Activated CD4-positive, CD25-positive, alpha-beta regulatory T cell treated with anti-CD3 and anti-CD28 coated beads, Interleukin-2, amount 50 U/mL, for 16 hours (primary cell): ENCODE measurements around the gene PIP5K1B.
"Not testable (repeated sequence)": the region's sequence is repeated elsewhere in the genome, so short reads cannot be mapped to it uniquely, and the experiment has no call there.

Source experiments
- DNase-seq: peaks from one replicate; pipeline ENCODE4 v3.0.0-alpha.2; 2020; ENCODE audit warnings: low read depth, low spot score

Gene PIP5K1B

DNA sequence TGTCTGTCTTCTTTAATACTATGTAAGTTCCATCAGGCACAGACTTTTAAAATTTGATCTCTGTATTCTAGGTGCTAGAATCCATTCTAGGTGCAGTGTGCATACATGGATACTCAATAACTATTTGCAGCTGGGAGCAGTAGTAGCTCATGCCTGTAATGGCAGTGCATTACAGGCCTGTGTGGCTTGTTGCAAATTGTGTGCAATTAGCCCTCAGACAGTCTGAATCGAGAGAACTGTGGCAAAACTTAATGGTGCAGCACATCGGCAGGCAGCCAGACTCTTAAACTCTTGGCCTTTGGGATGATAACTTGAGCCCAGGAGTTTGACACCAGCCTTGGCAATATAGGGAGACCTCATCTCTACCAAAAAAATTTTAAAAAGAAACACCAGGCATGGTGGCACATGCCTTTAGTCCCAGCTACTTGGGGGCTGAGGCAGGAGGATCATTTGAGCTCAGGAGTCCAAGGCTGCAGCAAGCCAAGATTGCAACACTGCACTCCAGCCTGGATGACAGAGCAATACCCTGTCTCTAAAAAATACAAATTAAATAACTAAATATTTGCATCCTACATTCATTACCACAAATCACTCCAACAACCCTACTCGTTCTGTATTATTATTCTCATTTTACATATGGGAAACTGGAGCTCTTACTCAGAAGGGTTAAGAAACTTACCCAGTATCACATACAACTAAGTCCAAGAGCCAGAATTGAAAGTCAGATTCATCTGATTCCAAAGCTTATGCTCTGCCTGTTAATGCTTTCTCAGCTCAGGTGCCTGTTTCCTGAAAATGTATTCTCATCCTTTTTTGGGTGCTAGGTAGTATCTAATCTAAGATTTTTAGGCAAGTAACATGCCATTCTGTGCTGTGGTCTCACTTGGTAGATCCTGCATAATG is 278.7 kb downstream of the PIP5K1B start:
- DNase-seq, result no peak

DNA sequence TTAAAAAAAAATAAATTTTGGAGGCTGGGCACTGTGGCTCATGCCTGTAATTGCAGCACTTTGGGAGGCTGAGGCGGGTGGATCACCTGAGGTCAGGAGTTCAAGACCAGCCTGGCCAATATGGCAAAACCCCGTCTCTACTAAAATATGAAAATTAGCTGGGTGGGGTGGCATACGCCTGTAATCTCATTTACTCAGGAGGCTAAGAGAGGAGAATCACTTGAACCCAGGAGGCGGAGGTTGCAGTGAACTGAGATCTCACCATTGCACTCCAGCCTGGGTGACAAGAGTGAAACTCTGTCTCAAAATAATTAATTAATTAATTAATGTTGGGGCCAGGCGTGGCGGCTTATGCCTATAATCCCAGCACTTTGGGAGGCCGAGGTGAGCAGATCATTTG is 281.9 kb downstream of the PIP5K1B start:
- not testable (repeated sequence) for DNase-seq

DNA sequence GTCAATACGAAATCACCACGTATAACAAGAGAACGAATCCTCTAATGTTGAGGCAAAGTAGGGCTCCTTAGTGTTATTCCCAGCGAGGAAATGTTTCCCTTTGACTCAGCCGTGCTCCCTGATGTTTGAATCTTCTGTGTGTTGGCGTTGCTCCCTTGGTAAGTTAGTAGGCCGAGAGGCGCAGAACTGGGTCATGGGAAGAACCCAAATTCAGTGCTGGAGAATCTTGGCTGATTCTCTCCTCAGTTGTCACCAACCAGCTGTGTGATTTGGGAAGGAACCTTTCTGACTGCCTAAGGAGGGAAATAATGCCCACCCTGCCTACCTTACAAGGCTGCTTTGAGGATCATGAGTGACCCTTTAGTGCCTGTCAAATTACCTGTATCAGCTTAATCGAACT is 286.4 kb downstream of the PIP5K1B start:
- DNase-seq, result no peak

DNA sequence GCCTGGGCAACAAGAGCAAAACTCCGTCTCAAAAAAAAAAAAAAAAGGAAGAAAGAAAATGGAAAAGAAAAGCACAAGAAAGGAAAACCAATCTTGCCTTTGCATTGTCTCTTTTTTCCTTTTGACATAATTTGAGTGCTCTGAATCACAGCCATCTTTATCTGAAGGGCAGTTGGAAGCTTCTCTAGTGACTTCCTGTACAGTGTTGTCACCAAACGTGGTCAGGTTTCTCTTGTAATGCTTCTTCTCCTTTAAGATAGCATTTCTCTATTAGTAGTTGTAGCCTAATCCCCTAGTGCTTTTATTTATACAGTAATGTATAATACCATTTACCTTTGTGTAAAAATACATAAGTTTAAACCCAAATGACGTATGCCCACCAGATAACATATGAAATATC is 290.7 kb downstream of the PIP5K1B start:
- no peak for DNase-seq

DNA sequence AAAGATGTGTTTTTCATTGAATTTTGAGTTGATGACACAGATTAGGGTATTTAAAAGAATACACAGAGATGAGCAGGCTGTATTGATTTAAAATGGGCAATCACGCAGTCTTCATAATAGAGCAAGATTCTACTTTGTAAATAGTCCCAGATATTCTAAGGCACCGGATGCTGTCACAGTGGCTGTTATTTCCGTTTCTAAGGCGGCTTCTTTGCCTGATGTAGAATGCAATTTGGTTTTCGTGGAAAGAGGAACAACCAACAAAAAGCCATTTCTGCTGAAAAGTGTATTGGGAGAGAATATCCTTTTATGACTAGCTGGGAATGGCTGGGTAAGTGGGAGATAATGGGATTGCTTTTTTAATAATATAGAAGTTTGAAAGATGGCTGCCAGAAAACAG is 291.4 kb downstream of the PIP5K1B start:
- DNase-seq, result no peak

DNA sequence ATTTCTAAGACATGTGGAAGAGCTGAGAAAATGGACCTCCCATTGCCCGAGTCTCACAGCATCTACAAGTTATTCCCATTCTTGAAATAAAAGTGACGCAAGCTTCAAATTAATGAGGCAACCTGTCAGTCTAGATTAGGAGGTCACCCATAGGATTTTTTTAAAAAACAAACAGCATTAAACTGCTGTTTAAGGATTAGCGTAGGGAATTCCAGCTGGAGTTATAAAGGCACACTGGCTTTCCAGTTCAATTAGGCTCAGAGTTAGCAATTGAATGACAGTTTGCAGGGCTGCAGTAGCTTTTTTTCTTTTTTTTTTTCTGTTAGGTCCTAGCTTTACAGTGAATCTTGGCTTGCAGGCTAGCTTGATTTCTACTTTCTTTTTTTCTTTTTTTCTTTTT is 292.6 kb downstream of the PIP5K1B start:
- DNase-seq, result no peak

DNA sequence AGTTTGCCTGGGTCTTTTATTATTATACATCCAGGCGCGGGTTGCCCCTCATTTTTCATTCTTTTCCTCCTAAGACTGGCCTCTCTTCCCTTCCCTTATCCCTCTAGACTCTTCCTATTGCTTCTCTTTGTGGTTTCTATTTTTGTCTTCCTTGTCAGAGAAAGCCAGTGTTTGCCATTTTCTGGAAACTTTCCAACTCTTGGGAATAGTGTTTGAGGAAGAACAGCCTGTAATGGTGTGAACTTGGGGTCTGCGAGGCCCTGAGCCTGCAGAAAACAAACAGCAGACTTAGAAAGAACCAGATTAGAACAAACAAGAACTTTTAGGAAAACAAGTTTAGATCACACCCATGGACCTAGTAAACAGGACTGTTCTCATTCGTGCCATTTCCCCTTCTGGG is 293.3 kb downstream of the PIP5K1B start:
- no peak for DNase-seq

DNA sequence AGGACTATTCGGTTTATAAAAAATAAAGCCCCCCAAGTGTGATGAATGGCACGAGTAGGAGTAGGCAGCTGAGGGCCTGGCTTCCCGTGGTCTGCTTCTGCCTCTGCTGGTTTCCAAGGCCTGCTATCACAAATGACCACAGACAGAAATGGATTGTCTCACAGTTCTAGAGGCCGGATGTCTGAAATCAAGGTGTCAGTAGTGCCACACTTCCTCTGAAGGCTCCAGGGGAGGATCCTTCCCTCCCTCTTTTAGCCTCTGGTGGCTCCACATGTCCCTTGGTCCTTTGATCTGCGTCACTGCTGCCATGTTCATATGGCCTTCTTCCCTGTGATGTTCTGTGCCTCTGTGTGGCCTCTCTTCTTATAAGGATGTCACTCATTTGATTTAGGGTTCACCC is 293.8 kb downstream of the PIP5K1B start:
- no peak for DNase-seq

DNA sequence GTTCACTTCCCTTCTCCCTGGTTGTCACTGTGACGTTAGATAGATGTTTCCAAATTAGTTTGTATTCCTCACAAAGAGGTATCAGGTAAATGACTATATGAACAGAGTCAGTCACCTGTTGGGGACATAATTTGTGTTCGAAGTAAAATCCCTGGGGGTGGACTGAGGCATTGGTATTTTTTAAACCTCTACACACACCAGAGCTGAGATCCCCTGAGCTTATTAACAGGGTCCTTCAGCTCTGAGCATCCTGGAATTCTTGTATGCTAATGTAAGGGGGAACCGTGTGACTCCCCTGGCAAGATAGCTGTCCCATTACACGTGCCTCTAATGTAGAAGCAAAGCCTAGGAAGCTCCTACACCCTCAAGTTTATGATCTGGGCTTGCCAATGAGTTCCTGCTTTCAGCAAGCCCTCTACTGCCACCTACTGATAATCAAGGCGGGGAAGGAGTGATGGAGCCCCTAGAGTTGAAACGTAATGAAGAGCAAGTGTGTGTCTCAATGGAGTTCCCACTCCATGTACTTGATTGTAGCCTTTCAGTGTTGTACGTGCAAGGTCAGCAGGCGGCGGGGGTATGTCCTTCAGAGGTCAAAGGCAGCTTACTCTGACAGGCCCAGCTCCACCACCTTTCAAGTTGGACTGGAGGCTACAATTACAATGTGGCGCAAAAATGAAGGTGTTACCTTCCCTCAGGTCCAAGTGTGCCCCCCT is 294.5 kb downstream of the PIP5K1B start:
- peak; percentile 48 for DNase-seq

DNA sequence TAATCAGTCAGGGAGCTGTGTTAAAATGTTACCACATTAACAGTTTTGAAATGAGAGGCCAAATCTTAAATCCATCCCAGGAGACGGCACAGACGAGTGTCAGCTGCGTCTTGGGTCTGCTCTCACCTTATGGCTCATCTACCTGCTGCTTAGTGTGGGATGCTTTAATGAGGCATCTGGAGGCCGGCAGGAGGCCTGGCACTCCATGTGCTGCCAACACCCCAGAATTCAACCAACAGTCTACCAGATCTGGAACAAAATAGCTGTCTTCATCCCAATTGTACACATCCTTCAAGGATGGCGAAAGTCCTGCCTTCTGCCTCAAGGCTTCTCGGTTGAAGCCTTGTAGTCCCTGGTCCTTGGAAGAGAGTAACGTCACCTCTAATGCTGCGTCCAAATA is 296.9 kb downstream of the PIP5K1B start:
- no peak for DNase-seq

DNA sequence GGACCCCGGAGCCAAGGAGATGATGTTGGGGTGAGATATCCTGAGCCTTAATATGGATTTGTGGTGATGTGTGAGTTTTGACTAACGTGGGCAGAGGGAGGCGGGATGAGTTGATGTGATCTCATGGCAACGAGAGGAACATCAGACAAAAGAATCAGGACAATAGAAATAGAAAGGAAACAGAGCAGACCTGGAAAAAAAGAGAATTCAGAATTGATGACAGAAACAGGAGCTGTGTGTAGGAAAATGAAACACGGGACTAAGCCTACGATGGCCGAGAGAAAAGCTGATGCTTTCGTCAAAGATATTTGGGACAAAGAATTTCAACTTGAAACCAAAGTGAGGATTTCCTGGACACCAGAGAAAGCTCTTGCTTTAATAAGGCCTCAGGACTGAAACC is 298.0 kb downstream of the PIP5K1B start:
- no peak for DNase-seq

DNA sequence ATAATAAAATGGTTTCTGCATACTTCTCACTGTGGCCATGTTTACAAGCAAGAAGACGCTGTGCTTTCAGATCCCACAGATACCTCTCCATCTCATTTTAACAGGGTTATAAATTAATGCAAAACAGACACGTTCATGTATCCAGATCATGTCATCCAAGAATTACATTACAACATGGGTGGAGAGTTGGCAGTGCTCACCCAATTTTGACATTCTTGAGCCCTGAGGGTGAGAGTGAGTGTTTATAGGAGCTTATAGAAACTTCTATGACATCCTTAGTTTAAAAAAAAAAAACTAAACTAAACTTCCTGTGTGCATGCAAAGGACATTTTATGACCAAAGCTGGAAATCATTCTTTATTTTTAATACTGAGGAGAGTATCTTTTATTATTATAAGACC is 299.8 kb downstream of the PIP5K1B start:
- no peak for DNase-seq

DNA sequence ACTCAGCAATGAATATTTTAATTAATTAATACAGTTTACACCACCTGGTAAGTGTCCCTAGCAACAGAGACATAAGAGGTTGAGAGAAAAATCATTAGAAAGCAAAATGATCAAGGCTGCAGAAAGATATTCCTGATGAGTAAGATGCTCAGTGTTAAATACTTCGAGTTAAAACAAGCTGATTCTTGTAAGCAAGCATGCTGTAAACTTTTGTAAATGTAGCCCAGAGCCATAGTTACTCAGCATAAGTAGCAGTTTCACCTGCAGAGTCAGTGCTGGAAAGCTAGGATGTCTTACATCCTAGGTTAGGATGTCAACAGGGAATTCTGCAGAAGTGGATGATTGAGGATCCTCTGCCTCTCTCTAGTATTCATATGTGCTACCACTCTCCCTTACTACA is 304.7 kb downstream of the PIP5K1B start:
- no peak for DNase-seq

DNA sequence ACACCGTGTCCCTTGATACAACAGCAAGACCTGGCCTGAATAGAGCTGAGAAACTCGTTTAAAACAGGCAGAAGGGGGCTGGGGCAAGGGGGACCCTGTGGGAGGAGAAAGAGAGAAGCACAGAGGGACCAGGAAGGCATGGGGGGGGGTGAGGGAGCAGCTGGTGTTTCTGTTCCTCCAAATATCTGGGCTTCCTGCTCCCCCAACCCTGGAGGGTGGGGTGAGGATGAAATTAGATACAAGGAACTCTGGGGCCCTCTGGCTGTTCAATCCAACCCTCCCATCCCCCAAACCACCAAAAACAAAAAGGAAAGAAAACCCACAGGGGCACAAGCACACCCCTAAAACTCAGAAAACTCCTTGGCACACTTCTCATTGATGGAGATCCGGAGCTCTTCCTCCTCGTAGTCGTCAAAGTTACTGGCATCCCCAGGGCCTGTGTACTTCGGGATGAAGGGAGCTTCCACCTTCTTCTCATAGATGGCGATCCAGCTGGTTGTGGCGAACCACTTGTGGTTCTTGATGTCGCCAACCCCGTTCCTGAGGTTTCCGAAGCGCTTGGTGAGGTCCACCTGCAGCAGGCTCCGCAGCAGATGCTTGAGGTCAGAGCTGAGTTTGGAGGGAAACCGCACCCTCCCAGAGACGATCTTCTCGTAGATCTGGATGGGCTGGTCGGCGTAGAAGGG is 307.8 kb downstream of the PIP5K1B start:
- no peak for DNase-seq

DNA sequence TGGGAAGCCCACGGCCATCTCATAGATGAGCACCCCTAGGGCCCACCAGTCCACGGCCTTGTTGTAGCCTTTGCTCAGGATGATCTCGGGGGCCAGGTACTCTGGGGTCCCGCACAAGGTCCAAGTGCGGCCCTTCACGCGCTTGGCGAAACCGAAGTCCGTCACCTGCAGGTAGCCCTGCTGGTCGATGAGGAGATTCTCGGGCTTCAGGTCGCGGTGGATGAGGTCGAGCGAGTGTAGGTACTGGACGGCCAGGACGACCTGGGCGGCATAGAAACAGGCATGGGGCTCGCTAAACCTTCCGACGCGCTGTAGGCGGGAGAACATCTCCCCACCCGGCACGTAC is 308.3 kb downstream of the PIP5K1B start:
- DNase-seq, result no peak

DNA sequence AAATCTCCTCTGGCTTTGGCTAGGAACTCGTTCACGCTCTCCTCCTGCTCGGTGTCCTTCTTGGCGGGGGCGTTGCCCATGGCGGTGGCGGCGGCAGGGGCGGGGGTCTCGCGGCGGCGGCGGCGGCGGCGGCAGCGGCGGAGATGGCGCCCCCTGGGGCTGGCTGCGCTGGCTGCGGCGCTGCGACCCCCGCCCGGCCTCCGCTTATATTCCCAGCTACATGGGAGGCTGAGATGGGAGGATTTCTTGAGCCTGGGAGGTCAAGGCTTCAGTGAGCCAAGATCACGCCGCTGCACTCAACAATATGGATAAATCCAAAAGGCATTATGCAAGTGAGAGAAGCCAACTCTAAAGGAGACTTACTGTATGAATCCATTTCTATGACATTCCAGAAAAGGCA is 309.0 kb downstream of the PIP5K1B start, which contains the start of gene PRKACG:
PRKACG (minus strand) TSS at position 101 of the 400 bp plus-strand sequence; CDS start at position 80, 21 bp downstream.
- no peak for DNase-seq

DNA sequence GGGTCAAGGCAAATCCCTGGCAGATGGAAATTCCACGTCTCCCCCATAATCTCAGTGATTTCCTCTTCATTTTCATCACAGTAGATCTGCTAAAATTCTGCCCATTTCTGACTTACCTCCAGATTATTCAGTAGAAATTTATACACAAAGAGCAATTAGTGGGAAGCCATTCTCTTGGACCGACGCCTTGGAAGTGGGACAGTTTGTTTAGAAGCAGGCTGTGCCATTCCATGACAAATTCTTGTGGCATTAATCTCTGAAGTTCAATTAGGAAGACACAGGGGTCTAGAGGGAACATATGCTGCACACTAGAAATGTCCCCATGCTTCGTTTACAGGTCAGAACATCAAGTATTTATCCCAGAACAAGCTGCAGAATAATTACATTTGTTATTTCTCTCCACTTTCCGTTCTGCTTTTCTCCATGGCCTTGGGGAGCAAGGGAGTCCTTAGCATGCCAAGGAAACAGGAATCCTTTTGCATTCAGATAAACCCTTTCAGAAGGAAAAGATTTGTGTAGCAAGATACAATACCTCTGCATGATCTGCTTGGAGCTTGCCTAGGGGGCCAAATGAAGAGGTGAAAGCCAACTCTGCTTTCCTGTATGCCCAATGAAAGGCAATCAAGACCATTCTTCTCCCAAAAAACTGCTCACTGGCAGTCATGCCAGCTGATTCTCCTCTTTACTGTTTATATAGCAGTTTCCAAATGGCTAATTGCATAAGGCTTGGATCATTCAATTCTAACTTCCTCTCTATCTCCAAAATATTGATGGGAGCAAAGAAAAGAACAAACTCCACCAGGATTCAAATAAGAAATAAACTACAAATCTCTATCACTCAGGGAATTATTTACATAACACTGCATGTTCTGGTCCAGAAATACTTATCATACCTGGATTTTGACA is 311.4 kb downstream of the PIP5K1B start:
- DNase-seq, result no peak

DNA sequence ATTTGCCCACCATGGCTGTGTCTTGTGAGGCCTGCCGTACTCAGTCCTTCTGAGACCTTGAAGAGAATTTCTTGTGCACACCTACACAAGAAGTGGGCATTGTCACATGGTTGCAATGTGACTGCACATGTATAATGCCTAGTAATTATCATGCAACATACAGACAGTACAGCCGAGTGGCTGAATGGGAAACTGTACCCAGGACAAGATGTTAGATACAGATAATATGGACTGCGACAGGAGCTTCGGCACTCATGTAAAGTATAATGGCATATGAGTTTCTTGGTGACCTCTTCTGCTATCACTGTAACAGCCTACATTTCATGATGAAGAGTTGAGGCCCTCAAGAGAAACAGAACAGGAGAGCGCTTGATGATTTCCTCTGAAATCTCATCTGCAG is 313.7 kb downstream of the PIP5K1B start:
- no peak for DNase-seq

DNA sequence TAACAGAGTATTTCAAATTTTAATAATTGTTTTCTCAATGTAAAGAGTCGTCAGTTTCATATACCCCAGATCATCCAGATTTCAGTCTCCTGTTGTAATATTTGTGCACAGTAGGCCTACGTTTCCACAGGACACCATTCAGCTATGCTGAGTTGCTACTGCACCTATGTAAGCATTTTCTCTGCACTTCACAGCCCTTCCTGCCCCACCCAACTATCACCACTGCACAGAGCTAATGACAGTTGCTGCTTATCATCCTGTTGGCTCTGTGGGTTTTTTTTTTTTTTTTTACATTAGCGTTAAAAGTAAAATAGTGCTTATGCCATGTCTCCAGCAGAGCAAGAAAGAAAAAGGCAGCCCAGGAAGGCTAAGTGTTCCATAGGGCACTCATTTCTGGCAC is 314.8 kb downstream of the PIP5K1B start:
- DNase-seq, result peak; percentile 25

DNA sequence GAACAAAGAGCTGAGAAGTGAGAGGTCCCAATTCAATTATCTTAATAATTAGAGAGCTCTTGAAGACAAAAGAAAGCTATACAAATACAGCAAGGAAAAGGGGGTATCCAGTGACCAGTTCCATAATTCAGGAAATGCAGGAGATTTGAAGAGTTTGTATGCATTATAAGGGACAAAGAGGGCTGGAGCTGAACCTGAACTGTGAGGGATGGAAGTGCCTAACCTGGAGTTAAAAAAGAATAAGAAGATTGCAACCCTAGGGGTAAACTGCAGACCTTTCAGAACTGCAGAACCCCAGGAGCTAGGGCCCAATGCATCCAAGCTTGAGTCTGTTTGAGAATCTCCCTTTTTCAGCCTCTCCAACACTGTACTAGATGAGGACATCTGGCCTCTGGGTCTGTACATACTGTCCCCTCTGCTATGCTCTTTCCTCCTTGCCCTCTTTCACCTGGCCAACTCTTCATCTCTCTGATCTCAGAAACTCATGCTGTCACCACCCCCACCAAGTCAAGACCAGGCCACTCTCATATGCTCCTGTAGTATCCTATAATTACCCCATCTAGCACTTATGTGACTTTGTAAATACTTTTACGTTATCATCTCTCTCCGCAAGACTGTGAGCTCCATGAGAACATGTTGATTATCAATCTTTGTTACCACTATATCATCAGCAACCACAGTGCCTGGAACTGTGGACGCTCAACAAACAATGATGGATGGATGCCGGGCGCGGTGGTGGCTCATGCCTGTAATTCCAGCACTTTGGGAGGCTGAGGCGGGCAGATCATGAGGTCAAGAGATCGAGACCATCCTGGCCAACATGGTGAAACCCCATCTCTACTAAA is 315.5 kb downstream of the PIP5K1B start:
- DNase-seq, result no peak

DNA sequence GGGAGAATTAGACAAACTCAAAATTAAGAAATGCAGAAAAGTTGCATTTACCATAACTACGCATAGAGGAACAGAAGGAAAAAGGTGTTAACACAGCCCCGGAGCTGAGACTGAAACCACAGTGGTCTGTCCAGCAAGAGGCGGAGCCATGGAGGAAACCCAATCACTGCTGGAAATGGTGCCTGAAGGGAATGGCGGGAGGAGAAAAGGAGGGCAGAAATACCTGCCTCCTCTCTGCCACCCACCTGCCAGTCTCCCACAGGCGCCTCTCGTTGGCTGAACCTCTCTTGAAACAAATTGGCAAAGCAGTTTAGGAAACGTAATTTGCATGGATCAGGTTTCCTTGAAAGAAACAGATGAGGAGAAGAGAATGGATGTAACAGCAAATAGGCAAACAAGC is 318.6 kb downstream of the PIP5K1B start:
- no peak for DNase-seq
